Liver (tissue), 3 donors: ENCODE measurements around the gene ALDH1A2.

Experiments used
- ATF3 ChIP-seq: IDR thresholded peaks from 2 replicates; pipeline ENCODE4 v1.6.1; 2016; ENCODE audit warnings: antibody characterized with exemption
- EGR1 ChIP-seq, 2 donors: IDR thresholded peaks; 2 replicates each; pipeline ENCODE4 v1.6.1; 2016 to 2018; ENCODE audit warnings: antibody characterized with exemption in 2 of 2, low read depth in 2 of 2
- FOXA1 ChIP-seq: IDR thresholded peaks from 2 replicates; pipeline ENCODE4 v1.6.1; 2016; ENCODE audit warnings: antibody characterized with exemption
- GABPA ChIP-seq, 2 donors: IDR thresholded peaks in 1 of 2; conservative IDR thresholded peaks in 1 of 2; 2 replicates each; pipeline ENCODE4 v1.6.1; 2016; ENCODE audit warnings: antibody characterized with exemption in 2 of 2, mild to moderate bottlenecking in 1 of 2, moderate library complexity in 1 of 2
- JUND ChIP-seq, 2 donors: IDR thresholded peaks; 2 replicates each; pipeline ENCODE4 v1.6.1; 2016; ENCODE audit warnings: antibody characterized with exemption in 2 of 2
- NR2F2 ChIP-seq: IDR thresholded peaks from 2 replicates; pipeline ENCODE4 v1.6.1; 2016; ENCODE audit warnings: antibody characterized with exemption
- RAD21 ChIP-seq, 2 donors: IDR thresholded peaks; 2 replicates each; pipeline ENCODE4 v1.6.1; 2016; ENCODE audit warnings: antibody characterized with exemption in 2 of 2, mild to moderate bottlenecking in 2 of 2
- RXRA ChIP-seq, 2 donors: IDR thresholded peaks; 2 replicates each; pipeline ENCODE4 v1.6.1; 2017 to 2018; ENCODE audit warnings: antibody characterized with exemption in 2 of 2, mild to moderate bottlenecking in 1 of 2
- SP1 ChIP-seq: IDR thresholded peaks from 2 replicates; pipeline ENCODE4 v1.6.1; 2018; ENCODE audit warnings: antibody characterized with exemption, mild to moderate bottlenecking
- TAF1 ChIP-seq: conservative IDR thresholded peaks from 2 replicates; pipeline ENCODE4 v1.6.1; 2016; ENCODE audit warnings: antibody characterized with exemption, mild to moderate bottlenecking
- YY1 ChIP-seq: IDR thresholded peaks from 2 replicates; pipeline ENCODE4 v1.6.1; 2016; ENCODE audit warnings: antibody characterized with exemption, mild to moderate bottlenecking
- TF ChIP-seq, protein P1 (sequence below): fragments of 150-350 bp; IDR thresholded peaks from 2 replicates; pipeline ENCODE4 v1.5.1; 2017; ENCODE audit warnings: improper control_type of control experiment, low read depth, low read length; ENCODE audit not compliant: missing input control
- TF ChIP-seq, protein P2 (sequence below): IDR thresholded peaks from 2 replicates; pipeline ENCODE4 v1.6.1; 2016; ENCODE audit warnings: antibody characterized with exemption
- donor health status: healthy.
- donor health status: healthy.

DNA sequence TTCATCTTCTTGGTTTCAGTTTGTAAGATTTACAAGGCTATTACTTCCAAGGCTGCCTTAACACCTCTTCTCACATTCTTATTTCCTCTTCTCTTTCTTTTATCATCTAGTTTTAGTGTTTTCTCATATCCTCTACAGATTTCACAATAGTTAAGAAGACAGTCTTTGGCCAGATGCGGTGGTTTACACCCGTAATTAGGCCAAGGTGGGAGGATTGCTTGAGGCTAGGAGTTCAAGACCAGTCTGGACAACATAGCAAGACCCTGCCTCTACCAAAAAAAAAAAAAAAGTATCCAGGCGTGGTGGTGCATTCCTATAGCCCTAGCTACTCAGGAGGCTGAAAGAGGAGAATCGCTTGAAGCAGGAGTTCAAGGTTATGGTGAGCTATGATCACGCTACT, 3.5 kb upstream of the ALDH1A2 start:
- TF ChIP-seq, protein P1, sequence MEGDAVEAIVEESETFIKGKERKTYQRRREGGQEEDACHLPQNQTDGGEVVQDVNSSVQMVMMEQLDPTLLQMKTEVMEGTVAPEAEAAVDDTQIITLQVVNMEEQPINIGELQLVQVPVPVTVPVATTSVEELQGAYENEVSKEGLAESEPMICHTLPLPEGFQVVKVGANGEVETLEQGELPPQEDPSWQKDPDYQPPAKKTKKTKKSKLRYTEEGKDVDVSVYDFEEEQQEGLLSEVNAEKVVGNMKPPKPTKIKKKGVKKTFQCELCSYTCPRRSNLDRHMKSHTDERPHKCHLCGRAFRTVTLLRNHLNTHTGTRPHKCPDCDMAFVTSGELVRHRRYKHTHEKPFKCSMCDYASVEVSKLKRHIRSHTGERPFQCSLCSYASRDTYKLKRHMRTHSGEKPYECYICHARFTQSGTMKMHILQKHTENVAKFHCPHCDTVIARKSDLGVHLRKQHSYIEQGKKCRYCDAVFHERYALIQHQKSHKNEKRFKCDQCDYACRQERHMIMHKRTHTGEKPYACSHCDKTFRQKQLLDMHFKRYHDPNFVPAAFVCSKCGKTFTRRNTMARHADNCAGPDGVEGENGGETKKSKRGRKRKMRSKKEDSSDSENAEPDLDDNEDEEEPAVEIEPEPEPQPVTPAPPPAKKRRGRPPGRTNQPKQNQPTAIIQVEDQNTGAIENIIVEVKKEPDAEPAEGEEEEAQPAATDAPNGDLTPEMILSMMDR = no peak
- TF ChIP-seq RAD21 (IDR thresholded peaks at IDR 0.05) = no peak
- no peak for TF ChIP-seq FOXA1
- no peak for TF ChIP-seq JUND (IDR thresholded peaks at IDR 0.05)
- TF ChIP-seq EGR1 (IDR thresholded peaks at IDR 0.05; ENCODE audit: low read depth in 2 of 2) = no peak
- TF ChIP-seq SP1 = no peak
- no peak for TF ChIP-seq NR2F2
- no peak for TF ChIP-seq YY1
- no peak for TF ChIP-seq RXRA (IDR thresholded peaks at IDR 0.05)
- TF ChIP-seq, protein P2, sequence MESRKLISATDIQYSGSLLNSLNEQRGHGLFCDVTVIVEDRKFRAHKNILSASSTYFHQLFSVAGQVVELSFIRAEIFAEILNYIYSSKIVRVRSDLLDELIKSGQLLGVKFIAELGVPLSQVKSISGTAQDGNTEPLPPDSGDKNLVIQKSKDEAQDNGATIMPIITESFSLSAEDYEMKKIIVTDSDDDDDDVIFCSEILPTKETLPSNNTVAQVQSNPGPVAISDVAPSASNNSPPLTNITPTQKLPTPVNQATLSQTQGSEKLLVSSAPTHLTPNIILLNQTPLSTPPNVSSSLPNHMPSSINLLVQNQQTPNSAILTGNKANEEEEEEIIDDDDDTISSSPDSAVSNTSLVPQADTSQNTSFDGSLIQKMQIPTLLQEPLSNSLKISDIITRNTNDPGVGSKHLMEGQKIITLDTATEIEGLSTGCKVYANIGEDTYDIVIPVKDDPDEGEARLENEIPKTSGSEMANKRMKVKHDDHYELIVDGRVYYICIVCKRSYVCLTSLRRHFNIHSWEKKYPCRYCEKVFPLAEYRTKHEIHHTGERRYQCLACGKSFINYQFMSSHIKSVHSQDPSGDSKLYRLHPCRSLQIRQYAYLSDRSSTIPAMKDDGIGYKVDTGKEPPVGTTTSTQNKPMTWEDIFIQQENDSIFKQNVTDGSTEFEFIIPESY = no peak
- no peak for TF ChIP-seq TAF1
- no peak for TF ChIP-seq GABPA (IDR thresholded peaks at IDR 0.05 in 1 of 2, conservative IDR thresholded peaks at IDR 0.05 in 1 of 2)
- TF ChIP-seq ATF3 = no peak
